Adrenal gland (tissue), 5 donors: Measurements from ENCODE around the gene VWA3B.

ENCODE experiments used
- POLR2A ChIP-seq, 2 donors: fragments of 450-650 bp; IDR thresholded peaks; one replicate each; pipeline ENCODE4 v1.6.1; 2017; ENCODE audit warnings: antibody characterized with exemption in 2 of 2, mild to moderate bottlenecking in 2 of 2, moderate library complexity in 1 of 2
- TF ChIP-seq, protein P1 (sequence below), 6 experiments: fragments of 450-650 bp in 4 of 6; fragments of 200-600 bp in 2 of 6; sonication (generic) in 1 of 6; IDR thresholded peaks; 1 replicate in 5 of 6; 2 replicates in 1 of 6; pipeline versions ENCODE4 v1.5.1 to v1.8.0; 2016 to 2021; ENCODE audit warnings: antibody characterized with exemption in 6 of 6, mild to moderate bottlenecking in 2 of 6, moderate library complexity in 1 of 6
- donor health status: DM: no; HTN: no; CAD: no.

DNA sequence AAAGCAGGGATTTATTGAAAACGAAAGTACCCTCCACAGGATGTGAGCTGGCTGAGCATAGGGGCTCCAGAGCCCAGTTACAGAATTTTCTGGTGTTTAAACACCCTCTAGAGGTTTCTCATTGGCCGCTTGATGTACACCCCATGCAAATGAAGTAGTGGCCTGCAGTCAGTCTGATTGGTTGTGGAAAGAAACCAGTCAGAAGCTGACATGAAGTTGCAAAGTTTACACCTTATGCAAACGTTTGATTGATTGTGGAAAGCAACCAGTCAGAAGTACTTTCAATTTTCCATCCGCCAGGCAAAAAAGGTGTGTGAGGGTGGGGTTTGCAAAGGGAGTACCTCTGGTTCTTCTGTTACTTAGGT is 62.3 kb downstream of the VWA3B start:
- TF ChIP-seq, protein P1, sequence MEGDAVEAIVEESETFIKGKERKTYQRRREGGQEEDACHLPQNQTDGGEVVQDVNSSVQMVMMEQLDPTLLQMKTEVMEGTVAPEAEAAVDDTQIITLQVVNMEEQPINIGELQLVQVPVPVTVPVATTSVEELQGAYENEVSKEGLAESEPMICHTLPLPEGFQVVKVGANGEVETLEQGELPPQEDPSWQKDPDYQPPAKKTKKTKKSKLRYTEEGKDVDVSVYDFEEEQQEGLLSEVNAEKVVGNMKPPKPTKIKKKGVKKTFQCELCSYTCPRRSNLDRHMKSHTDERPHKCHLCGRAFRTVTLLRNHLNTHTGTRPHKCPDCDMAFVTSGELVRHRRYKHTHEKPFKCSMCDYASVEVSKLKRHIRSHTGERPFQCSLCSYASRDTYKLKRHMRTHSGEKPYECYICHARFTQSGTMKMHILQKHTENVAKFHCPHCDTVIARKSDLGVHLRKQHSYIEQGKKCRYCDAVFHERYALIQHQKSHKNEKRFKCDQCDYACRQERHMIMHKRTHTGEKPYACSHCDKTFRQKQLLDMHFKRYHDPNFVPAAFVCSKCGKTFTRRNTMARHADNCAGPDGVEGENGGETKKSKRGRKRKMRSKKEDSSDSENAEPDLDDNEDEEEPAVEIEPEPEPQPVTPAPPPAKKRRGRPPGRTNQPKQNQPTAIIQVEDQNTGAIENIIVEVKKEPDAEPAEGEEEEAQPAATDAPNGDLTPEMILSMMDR (IDR thresholded peaks at IDR 0.05): no peak
- TF ChIP-seq POLR2A (IDR thresholded peaks at IDR 0.05): peak in 1 of 2 donors; percentile 41
